ENCODE results near the gene SNRNP35. TPM values are rescaled to one million over a fixed set of nuclear protein-coding genes. Genes with fewer than 3 reads are reported as not detected.
"Not testable (repeated sequence)": the region's sequence is repeated elsewhere in the genome, so short reads cannot be mapped to it uniquely, and the experiment has no call there.

SNRNP35 gene
- total RNA-seq, 4 donors from 2014 or later, result 22.6 to 40.4 (median 23.5) TPM

DNA sequence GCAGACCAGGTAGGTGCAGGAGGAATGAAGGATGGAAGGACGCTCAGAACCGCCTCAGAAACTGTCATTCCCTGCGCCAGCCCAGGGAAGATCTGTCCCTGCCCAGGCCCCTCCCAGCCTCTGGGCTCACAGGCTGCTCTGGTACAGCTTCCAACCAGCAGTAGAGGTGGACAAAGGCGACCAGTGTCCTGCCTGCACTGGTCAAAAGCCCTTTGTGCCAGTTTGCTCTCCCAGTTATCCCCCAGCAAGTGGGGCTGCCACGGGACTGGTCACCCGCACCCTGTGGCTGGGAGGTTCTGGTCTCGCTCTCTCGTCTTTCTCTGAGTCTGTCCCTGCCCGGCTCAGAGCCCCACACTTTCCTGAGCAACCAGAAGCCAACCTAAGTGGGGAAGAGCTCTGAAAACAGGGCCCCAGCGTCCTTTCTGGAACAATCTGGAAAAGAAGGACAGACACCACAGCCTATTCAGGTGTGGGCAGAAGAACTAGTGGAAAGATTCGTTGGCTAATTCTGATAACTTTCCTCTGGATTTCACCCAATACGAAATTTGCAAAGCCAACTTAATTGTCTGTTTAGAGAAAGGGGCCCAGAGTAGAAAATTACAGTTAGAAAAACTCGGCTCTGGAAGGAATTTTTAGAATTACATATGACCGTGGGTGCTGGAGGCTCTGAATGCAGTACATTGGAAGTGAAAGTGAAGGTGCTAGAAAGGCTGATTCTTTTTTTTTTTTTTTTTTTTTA is 21.7 kb downstream of the SNRNP35 start:
- TF ChIP-seq POLR2A (IDR thresholded peaks at IDR 0.05) (peak; percentile 20 to 57), CTCF (IDR thresholded peaks at IDR 0.05 in 4 of 5, conservative IDR thresholded peaks at IDR 0.05 in 1 of 5) (no peak)
- in situ Hi-C loops (cut with MboI; ENCODE audit: low sequenced_read_pairs in 4 of 4), result no loop called here
- peak; percentile 49 to 61 for ATAC-seq
- Histone ChIP-seq H3K27me3 (no peaks in the 10 kb centered on the region), H3K36me3 (peaks cover 0 to 9% of the 10 kb centered on the region in 2 donors), H3K9me3 (no peaks in the 10 kb centered on the region), H3K4me1 (peaks cover 33 to 41% of the 10 kb centered on the region in 2 donors), H3K4me3 (peak overlapping the region; percentile 17 to 45 (median 30)), H3K27ac (peak overlapping the region; percentile 96 to 99 (median 98))
- peak in 1 of 2 donors; percentile 75 for DNase-seq
- intact Hi-C loops (cut with DNase I; ENCODE audit: low total_unique reads), result loop anchor here (1.0 to 5.0 kb wide), 3 partner anchors 15 to 91 kb away; partner anchors contain the start of gene RILPL1

DNA sequence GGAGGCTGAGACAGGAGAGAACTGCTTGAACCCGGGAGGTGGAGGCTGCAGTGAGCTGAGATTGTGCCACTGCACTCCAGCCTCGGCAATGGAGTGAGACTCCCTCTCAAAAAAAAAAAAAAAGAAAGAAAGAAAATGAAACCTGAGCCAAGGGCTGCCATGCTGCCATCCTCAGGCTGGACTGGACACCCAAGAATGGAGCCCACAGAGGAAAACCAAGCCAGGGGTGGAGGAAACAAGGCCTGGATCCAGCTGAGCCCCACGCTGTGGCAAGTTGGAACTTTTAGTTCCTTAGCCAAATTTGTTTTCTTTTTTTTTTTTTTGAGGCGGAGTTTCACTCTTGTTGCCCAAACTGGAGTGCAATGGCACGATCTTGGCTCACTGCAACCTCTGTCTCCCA is 23.3 kb downstream of the SNRNP35 start:
- H3K27me3 ChIP-seq; H3K4me3 ChIP-seq; in situ Hi-C loops (cut with MboI; ENCODE audit: low sequenced_read_pairs in 4 of 4); DNase-seq; ATAC-seq; intact Hi-C loops (cut with DNase I; ENCODE audit: low total_unique reads); H3K9me3 ChIP-seq: not testable (repeated sequence)
- peak overlapping the region; percentile 96 to 99 (median 98) for H3K27ac ChIP-seq
- H3K36me3 ChIP-seq, result peaks cover 0 to 15% of the 10 kb centered on the region in 2 donors
- peaks cover 27 to 28% of the 10 kb centered on the region in 2 donors for H3K4me1 ChIP-seq

- Histone ChIP-seq H3K4me3 (no peak overlapping the region), H3K36me3 (peaks cover 0 to 15% of the 10 kb centered on the region in 2 donors), H3K27ac (peak overlapping the region; percentile 64 to 99 (median 98)), H3K27me3 (no peaks in the 10 kb centered on the region), H3K9me3 (no peaks in the 10 kb centered on the region), H3K4me1 (peaks cover 22 to 25% of the 10 kb centered on the region in 2 donors)
- no peak for DNase-seq
- TF ChIP-seq POLR2A (IDR thresholded peaks at IDR 0.05) (no peak), CTCF (IDR thresholded peaks at IDR 0.05 in 4 of 5, conservative IDR thresholded peaks at IDR 0.05 in 1 of 5) (no peak)
- intact Hi-C loops (cut with DNase I; ENCODE audit: low total_unique reads) (no loop called here), in situ Hi-C loops (cut with MboI; ENCODE audit: low sequenced_read_pairs in 4 of 4) (no loop called here)
- no peak for ATAC-seq
These were observed 24.9 kb downstream of the SNRNP35 start for GRCh38 chr12:123482876-123483275.

DNA sequence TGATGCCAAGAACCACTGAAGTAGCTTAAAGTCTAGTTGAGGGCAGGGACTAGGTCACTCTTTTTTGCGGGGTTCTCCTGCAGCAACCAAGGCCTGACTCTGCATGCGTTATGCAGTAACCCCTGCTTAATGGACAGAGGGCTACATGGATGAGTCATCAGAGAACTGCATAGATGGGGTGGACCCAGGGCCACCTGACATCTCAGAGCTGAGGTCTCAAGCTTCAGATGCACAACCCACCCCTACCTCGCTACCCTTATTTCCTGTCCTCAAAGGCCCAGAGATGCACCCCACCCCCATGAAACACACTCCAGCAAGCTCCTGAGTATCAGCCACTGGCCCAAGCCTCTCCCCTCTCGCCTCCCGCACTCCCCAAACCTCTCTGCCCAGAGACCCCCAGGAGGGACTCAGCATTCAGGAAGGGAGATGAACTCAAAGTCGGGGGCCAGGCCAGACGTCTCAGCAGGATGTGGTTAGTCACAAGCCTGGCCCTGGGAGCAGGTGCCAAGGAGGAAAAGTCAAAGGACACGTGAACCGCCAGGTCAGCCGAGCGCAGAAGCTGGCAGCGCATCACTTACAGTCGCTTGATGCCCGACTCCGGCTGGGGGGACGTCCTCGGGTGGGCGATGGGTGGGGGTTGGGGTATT is 25.8 kb downstream of the SNRNP35 start:
- Histone ChIP-seq H3K27me3 (no peaks in the 10 kb centered on the region), H3K9me3 (no peaks in the 10 kb centered on the region), H3K4me1 (peaks cover 16 to 17% of the 10 kb centered on the region in 2 donors), H3K4me3 (no peak overlapping the region), H3K36me3 (peaks cover 0 to 15% of the 10 kb centered on the region in 2 donors), H3K27ac (peak overlapping the region; percentile 64 to 99 (median 98))
- in situ Hi-C loops (cut with MboI; ENCODE audit: low sequenced_read_pairs in 4 of 4) (no loop called here), intact Hi-C loops (cut with DNase I; ENCODE audit: low total_unique reads) (no loop called here)
- ATAC-seq (no peak), DNase-seq (peak in 1 of 2 donors; percentile 31)
- no peak for TF ChIP-seq POLR2A (IDR thresholded peaks at IDR 0.05)
- no peak for TF ChIP-seq CTCF (IDR thresholded peaks at IDR 0.05 in 4 of 5, conservative IDR thresholded peaks at IDR 0.05 in 1 of 5)

DNA sequence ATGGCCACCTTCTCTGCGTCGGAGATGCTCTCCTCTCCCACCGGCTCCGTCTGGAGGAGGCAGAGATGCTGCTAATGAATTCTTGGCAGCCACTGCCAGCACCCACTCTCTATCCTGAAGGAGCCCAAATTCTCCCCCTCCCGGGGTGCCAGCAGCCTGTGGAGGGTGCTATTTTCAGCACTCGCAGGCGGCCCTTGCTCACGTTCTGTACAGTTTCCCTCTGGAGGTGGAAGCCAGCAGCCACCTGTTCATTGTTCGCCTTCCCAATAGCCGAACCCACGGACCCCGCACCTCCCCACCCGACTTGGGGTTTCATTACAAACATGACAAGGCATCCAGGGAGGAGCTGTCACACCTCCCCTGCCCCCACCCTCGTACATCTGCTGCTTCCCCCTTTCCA is 27.8 kb downstream of the SNRNP35 start:
- Histone ChIP-seq H3K27me3 (no peaks in the 10 kb centered on the region), H3K27ac (peak overlapping the region; percentile 57 to 99 (median 82)), H3K36me3 (peaks cover 0 to 15% of the 10 kb centered on the region in 2 donors), H3K4me3 (no peak overlapping the region), H3K4me1 (peaks cover 0 to 4% of the 10 kb centered on the region in 2 donors), H3K9me3 (no peaks in the 10 kb centered on the region)
- intact Hi-C loops (cut with DNase I; ENCODE audit: low total_unique reads), result no loop called here
- ATAC-seq, result no peak
- DNase-seq, result peak in 1 of 2 donors; percentile 31
- TF ChIP-seq POLR2A (IDR thresholded peaks at IDR 0.05), result no peak
- in situ Hi-C loops (cut with MboI; ENCODE audit: low sequenced_read_pairs in 4 of 4), result no loop called here
